SK-N-MC (cell line): Measurements from ENCODE around the gene SCTR.

ENCODE experiments used
- EZH2 ChIP-seq: fragments of 200-600 bp; sonication (generic); IDR thresholded peaks from one replicate; pipeline ENCODE4 v1.6.1; 2017; ENCODE audit warnings: antibody characterized with exemption
- POLR2AphosphoS5 ChIP-seq: IDR thresholded peaks from 2 replicates; pipeline ENCODE4 v1.6.1; 2012; ENCODE audit warnings: mild to moderate bottlenecking, low read depth, low read length, borderline replicate concordance

- TF ChIP-seq EZH2 (no peak), POLR2AphosphoS5 (no peak)
Measured at GRCh38 chr2:119427756-119428155, 96.5 kb downstream of the SCTR start.
